ENCODE results near the gene UST. TPM values are rescaled to one million over a fixed set of nuclear protein-coding genes. Genes with fewer than 3 reads are reported as not detected.

Gene UST
- total and polyA plus RNA-seq, 9 of the 15 experiments (the other 6 are each of a cell fraction or from before 2014, with no cell fraction given), result 0.04 to 0.10 TPM; not detected in 7

GRCh38 chr6:148713921-148714320, 32.9 kb upstream of the UST start:
- no peak for FAIRE-seq
- intact Hi-C loops (cut with micrococcal nuclease), result no loop called here
- no peak for TF ChIP-seq ZNF143 (CRISPR knock-in tag; IDR thresholded peaks at IDR 0.05)
- TF ChIP-seq, protein P1, sequence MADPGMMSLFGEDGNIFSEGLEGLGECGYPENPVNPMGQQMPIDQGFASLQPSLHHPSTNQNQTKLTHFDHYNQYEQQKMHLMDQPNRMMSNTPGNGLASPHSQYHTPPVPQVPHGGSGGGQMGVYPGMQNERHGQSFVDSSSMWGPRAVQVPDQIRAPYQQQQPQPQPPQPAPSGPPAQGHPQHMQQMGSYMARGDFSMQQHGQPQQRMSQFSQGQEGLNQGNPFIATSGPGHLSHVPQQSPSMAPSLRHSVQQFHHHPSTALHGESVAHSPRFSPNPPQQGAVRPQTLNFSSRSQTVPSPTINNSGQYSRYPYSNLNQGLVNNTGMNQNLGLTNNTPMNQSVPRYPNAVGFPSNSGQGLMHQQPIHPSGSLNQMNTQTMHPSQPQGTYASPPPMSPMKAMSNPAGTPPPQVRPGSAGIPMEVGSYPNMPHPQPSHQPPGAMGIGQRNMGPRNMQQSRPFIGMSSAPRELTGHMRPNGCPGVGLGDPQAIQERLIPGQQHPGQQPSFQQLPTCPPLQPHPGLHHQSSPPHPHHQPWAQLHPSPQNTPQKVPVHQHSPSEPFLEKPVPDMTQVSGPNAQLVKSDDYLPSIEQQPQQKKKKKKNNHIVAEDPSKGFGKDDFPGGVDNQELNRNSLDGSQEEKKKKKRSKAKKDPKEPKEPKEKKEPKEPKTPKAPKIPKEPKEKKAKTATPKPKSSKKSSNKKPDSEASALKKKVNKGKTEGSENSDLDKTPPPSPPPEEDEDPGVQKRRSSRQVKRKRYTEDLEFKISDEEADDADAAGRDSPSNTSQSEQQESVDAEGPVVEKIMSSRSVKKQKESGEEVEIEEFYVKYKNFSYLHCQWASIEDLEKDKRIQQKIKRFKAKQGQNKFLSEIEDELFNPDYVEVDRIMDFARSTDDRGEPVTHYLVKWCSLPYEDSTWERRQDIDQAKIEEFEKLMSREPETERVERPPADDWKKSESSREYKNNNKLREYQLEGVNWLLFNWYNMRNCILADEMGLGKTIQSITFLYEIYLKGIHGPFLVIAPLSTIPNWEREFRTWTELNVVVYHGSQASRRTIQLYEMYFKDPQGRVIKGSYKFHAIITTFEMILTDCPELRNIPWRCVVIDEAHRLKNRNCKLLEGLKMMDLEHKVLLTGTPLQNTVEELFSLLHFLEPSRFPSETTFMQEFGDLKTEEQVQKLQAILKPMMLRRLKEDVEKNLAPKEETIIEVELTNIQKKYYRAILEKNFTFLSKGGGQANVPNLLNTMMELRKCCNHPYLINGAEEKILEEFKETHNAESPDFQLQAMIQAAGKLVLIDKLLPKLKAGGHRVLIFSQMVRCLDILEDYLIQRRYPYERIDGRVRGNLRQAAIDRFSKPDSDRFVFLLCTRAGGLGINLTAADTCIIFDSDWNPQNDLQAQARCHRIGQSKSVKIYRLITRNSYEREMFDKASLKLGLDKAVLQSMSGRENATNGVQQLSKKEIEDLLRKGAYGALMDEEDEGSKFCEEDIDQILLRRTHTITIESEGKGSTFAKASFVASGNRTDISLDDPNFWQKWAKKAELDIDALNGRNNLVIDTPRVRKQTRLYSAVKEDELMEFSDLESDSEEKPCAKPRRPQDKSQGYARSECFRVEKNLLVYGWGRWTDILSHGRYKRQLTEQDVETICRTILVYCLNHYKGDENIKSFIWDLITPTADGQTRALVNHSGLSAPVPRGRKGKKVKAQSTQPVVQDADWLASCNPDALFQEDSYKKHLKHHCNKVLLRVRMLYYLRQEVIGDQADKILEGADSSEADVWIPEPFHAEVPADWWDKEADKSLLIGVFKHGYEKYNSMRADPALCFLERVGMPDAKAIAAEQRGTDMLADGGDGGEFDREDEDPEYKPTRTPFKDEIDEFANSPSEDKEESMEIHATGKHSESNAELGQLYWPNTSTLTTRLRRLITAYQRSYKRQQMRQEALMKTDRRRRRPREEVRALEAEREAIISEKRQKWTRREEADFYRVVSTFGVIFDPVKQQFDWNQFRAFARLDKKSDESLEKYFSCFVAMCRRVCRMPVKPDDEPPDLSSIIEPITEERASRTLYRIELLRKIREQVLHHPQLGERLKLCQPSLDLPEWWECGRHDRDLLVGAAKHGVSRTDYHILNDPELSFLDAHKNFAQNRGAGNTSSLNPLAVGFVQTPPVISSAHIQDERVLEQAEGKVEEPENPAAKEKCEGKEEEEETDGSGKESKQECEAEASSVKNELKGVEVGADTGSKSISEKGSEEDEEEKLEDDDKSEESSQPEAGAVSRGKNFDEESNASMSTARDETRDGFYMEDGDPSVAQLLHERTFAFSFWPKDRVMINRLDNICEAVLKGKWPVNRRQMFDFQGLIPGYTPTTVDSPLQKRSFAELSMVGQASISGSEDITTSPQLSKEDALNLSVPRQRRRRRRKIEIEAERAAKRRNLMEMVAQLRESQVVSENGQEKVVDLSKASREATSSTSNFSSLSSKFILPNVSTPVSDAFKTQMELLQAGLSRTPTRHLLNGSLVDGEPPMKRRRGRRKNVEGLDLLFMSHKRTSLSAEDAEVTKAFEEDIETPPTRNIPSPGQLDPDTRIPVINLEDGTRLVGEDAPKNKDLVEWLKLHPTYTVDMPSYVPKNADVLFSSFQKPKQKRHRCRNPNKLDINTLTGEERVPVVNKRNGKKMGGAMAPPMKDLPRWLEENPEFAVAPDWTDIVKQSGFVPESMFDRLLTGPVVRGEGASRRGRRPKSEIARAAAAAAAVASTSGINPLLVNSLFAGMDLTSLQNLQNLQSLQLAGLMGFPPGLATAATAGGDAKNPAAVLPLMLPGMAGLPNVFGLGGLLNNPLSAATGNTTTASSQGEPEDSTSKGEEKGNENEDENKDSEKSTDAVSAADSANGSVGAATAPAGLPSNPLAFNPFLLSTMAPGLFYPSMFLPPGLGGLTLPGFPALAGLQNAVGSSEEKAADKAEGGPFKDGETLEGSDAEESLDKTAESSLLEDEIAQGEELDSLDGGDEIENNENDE (IDR thresholded peaks at IDR 0.05; ENCODE audit: low read depth, low read length), result no peak
- no peak for TF ChIP-seq PREB (CRISPR knock-in tag; IDR thresholded peaks at IDR 0.05)
- TF ChIP-seq, protein P2, sequence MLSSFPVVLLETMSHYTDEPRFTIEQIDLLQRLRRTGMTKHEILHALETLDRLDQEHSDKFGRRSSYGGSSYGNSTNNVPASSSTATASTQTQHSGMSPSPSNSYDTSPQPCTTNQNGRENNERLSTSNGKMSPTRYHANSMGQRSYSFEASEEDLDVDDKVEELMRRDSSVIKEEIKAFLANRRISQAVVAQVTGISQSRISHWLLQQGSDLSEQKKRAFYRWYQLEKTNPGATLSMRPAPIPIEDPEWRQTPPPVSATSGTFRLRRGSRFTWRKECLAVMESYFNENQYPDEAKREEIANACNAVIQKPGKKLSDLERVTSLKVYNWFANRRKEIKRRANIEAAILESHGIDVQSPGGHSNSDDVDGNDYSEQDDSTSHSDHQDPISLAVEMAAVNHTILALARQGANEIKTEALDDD (IDR thresholded peaks at IDR 0.05), result no peak
- TF ChIP-seq ZNF175 (CRISPR knock-in tag; IDR thresholded peaks at IDR 0.05; ENCODE audit: low read depth), result no peak

More at GRCh38 chr6:148713921-148714320, 32.9 kb upstream of the UST start:
- Histone ChIP-seq H3K79me2 (ENCODE audit: control insufficient read depth, insufficient read depth, low read length) (no peaks in the 10 kb centered on the region), H3K4me1 (replicated peaks in 1 of 2; ENCODE audit: control insufficient read depth in 2 of 2, insufficient read depth in 2 of 2, low read length in 2 of 2) (no peaks in the 10 kb centered on the region), H3K9me1 (ENCODE audit: control insufficient read depth, insufficient read depth, low read length) (no peaks in the 10 kb centered on the region), H2AFZ (ENCODE audit: low read depth, low read length) (no peak overlapping the region), H3K4me3 (no peak overlapping the region), H3K36me3 (ENCODE audit: control insufficient read depth, insufficient read depth, low read length) (no peaks in the 10 kb centered on the region), H4K20me1 (replicated peaks; ENCODE audit: control insufficient read depth, insufficient read depth, low read length) (no peaks in the 10 kb centered on the region), H3K9me3 (replicated peaks; ENCODE audit: control insufficient read depth, insufficient read depth, low read depth, low read length) (no peaks in the 10 kb centered on the region), H3K4me2 (ENCODE audit: insufficient read depth, low read length) (no peak overlapping the region), H3K27ac (ENCODE audit: extremely low read depth, low read depth, low read length) (no peak overlapping the region), H3K9ac (ENCODE audit: insufficient read depth in 1 of 2, low read depth in 2 of 2, low read length in 2 of 2) (no peak overlapping the region), H3K27me3 (ENCODE audit: control insufficient read depth in 2 of 2, insufficient read depth in 2 of 2, low read length in 2 of 2) (no peaks in the 10 kb centered on the region)
- ChIA-PET POLR2A (interaction anchor here (0.6 kb wide), 1 partner anchor 434 kb away, joined by 4 read pairs; no protein-coding TSS in a partner anchor), CTCF (ENCODE audit: low intra/inter-chr PET ratio) (no interaction called here)
- WGBS (ENCODE audit: insufficient coverage, low coverage, missing lambda C conversion rate), result 0% methylated on average over 1 of the region's 1 CpG
- BruUV-seq (replicated peaks), result no TSS peak
- in situ Hi-C loops (cut with MboI), result no loop called here
- ATAC-seq (no peak), DNase-seq (ENCODE audit: extremely low read depth in 1 of 4, low spot score in 3 of 4) (no peak)
